ENCODE measurements around the gene WFS1.

DNA sequence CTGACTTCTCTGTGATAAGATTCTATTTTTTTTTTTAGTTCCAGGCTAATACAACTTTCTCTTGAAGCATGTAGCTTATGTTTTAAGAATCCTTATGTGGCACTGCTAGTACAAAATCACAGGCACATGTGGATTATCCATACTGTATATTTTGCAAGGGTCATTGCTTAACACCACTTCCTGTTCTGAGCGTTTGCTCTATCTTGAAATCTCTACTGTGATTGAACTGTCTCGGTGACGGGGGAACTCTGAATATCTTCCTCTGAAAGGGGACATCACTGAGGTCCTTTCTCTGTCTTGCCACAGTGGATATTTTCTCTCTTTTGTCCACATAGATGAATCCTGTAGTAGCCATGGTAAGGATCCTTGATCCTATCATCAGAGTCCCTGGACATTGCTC is 2.1 kb upstream of the WFS1 start:
- TF ChIP-seq TCF7L2 (IDR thresholded peaks at IDR 0.05; ENCODE audit: low read depth, low read length) (no peak), GTF2E2 (tag; IDR thresholded peaks at IDR 0.05) (no peak), TRIM24 (IDR thresholded peaks at IDR 0.05) (no peak)

Measured in K562 (cell line).